ENCODE data around the gene CAPN12.
A peak's percentile ranks its signal among the peaks of the same experiment; 100 is the strongest.
"Not testable (repeated sequence)": the region's sequence is repeated elsewhere in the genome, so short reads cannot be mapped to it uniquely, and the experiment has no call there.

Gene CAPN12

GRCh38 chr19:38770949-38771275 is 26.6 kb upstream of the CAPN12 start:
- not testable (repeated sequence) for DNase-seq

DNA sequence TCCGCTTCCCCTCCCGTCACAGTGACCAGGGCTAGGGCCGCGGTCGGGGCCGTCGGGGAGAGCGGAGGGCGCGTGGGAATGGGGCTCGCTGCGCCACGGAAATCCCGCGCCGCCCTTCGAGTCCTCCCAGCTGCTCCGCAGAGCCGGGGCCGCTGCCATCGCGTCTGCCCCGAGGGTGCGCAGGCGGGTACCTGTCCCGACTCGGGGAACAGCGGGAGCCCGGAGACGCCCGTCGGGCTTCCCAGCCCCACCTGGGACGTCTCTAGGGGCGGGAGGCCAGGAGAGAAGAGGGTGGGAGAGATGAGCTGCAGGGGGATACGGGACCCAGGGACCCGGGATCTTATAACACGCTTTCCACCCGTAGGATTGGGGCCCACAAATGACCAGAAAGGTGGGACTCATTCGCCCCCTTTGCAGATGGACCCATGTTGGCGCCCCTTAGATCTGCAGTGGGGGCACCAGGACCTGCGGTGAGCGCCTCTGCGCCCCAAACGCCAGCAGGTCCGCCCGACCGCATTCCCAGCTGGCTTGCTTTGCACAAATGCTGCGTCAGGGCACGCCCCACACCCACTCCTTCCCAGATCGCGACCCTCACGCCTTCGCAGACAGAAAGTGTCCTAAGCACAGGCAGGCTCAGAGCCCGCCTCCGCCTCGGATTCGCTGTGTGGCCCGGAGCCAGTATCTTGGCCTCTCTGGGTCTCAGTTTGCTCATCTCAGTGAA is 26.1 kb upstream of the CAPN12 start:
- not testable (repeated sequence) for DNase-seq

- DNase-seq, result peak; percentile 86
Observed at GRCh38 chr19:38769635-38770211, 25.4 kb upstream of the CAPN12 start.

GRCh38 chr19:38766276-38767047 is 22.2 kb upstream of the CAPN12 start:
- no peak for DNase-seq

- DNase-seq, result no peak
Observed at GRCh38 chr19:38765214-38765613, 20.9 kb upstream of the CAPN12 start.

DNA sequence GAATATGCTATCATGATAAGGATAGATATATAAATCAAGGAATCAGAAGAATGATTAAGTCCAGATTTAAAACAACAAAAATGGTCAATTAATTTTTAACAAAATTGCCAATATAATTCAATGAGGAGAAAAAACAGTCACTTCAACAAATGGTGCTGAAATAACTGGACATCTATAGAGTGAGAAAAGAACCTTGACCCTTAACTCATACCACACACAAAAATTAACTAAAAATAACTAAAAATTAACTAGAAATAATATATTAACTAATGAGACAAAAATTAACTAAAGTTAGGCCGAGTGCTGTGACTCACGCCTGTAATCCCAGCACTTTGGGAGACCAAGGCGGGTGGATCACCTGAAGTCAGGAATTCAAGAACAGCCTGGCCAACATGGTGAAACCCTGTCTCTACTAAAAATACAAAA is 19.5 kb upstream of the CAPN12 start:
- no peak for DNase-seq

GRCh38 chr19:38761884-38762389 is 17.7 kb upstream of the CAPN12 start:
- not testable (repeated sequence) for DNase-seq

DNA sequence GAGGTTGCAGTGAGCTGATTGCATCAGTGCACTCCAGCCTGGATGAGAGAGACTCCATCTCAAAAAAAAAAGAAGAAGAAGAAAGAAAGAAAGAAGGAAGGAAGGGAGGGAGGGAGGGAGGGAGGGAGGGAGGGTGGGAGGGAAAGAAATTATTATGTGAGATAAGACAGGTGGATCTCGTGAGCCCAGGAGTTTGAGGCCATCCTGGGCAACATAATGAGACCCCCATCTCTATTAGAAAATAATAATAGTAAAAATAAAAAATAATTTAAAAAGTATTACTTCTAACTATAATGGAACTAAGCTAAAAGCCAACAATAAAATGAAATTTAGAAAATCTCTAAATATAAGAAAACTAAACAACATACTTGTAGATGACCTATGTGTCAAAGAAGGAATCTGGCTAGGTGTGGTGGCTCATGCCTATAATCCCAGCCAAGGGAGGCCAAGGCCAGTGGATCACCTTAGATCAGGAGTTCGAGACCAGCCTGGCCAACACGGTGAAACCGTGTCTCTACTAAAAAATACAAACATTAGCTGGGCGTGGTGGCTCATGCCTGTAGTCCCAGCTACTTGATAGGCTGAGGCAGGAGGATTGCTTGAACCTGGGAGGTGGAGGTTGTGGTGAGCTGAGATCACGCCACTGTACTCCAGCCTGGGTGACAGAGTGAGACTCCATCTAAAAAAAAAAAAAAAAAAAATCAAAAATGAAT is 16.7 kb upstream of the CAPN12 start:
- DNase-seq, result not testable (repeated sequence)

- no peak for DNase-seq
Observed at GRCh38 chr19:38759590-38760003, 15.3 kb upstream of the CAPN12 start.

DNA sequence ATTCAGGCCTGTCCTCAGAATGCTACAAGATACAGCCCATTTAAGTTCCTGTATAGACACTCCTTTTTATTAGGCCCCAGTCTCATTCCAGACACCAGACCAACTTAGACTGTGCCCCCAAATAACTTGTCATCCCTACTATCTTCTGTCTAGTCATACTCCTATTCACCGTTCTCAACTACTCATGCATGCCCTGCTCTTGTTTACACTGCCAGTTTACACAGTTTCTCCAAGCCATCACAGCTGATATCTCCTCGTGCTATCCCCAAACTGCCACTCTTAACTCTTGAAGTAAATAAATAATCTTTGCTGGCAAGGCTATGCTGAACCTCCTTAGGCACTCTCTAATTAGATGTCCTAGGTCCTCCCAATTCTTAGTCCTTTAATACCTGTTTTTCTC is 9.9 kb upstream of the CAPN12 start:
- DNase-seq, result not testable (repeated sequence)

- not testable (repeated sequence) for DNase-seq
Observed at GRCh38 chr19:38753783-38754182, 9.5 kb upstream of the CAPN12 start.

GRCh38 chr19:38745316-38745715 is 1.0 kb upstream of the CAPN12 start:
- no peak for DNase-seq

GRCh38 chr19:38744874-38745273 is 600 bp upstream of the CAPN12 start:
- no peak for DNase-seq

- no peak for DNase-seq
Observed at GRCh38 chr19:38743394-38744297, 628 bp downstream of the CAPN12 start.

DNA sequence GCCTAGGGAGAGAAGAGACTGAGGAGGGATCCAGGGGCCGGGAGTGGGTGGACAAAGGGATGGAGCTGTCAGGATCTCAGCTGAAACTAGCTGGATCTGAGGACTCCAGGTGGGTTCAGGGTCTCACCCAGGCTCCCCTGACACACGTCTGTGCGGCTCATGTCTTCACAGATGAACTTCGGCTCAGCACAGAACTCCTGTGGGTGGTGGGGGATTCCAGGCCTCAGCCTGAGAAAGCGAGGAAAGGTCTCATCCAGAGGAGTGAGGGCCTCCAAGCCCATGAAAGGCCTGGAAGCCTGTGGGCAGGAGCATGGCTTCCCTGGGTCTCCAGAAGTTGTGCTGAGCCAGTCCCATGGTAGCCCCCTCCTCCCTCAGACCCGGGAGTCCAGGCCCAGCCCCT is 1.4 kb downstream of the CAPN12 start:
- DNase-seq, result no peak

DNA sequence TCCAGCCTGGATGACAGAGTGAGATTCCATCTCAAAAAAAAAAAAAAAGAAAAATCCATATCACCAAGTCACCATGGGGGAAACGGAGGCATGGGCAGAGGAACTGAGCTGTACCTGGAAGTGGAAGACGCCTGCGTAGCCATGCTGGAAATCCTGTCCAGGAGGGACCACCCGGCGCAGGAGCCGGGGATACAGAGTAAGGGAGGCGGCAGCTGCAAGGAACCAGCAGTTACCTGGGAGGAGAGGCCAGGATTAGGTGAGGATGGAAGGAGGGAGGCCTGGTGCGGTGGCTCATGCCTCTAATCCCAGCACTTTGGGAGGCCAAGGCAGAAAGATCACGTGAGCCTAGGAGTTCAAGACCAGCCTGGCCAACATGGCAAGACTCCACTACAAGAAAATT is 2.0 kb downstream of the CAPN12 start:
- DNase-seq, result no peak

- no peak for DNase-seq
Observed at GRCh38 chr19:38741670-38742069, 2.6 kb downstream of the CAPN12 start.

DNA sequence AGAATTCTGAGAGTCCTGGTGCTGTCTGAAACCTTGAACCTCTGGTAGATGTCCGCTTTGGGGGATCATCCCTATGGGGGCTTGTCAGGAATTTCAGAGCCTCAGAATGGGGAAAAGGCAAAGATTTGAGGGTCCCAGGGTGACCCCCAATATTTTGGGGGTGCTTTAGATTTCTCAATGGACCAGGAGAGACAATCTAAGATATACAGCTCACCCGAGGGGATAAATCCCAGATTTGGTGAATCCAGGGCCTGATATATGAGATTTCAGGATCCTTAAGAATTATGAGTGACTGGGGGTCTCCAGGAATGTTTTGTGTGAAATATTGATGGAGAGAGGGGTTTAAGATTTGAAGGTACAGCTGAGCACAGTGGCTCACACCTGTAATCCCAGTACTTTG is 3.3 kb downstream of the CAPN12 start:
- no peak for DNase-seq

- DNase-seq, result no peak
Observed at GRCh38 chr19:38740257-38740592, 4.0 kb downstream of the CAPN12 start.

DNA sequence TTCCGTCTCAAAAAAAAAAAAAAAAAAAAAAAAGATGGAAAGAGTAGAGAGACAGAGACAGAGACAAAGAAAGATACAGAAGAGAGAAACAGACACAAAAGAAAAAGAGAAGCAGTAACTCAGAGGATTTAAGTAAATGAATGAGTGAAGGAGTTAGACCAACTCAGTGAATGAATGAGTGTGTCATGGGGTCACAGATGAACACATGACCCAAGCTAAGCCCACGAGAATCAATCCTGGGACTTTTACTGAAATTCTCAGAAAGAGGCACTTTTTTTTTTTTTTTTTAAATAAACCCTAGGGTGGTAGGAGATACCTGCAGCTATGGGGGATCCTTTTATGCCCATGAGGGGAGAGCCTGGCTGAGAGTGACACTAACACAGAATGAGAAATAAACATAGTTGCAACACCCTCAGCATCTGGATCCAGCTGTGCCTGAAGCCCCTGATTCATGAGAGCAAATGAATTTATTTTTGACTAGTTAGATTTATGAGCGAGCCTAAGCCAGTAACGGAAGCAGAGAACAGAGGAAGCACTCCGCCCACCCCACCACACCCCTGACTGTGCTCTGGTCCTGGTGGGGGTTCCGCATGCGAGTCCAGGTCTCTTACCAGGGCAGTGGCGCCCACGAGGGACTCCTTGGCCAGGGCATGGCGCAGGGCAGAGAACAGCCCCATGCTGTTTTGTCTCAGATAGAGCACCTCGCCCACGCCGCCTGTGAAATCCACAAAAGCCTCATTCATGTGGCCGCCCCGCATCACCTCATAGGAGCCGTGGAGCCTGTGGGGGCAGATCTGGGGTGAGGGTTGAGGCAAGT is 4.6 kb downstream of the CAPN12 start:
- DNase-seq, result no peak

All from stimulated activated CD4-positive, alpha-beta T cell treated with anti-CD3 and anti-CD28 coated beads, Interleukin-12 subunit alpha, Interleukin-12 subunit beta, amount 100 ng/mL, for 4 hours (primary cell).